Smooth muscle cell (in vitro differentiated cells): Measurements from ENCODE around the gene ERMN. TPM values are rescaled to one million over a fixed set of nuclear protein-coding genes. Genes with fewer than 3 reads are reported as not detected.

Experiments used
- DNase-seq: peaks from one replicate; lab custom pipeline; 2025; ENCODE audit not compliant: unreplicated experiment; lab: John Stamatoyannopoulos, UW
- H2AFZ ChIP-seq: fragments of 200-600 bp; sonication (generic); 2 replicates; pipeline ENCODE4 v1.6.0; 2016; ENCODE audit warnings: antibody characterized with exemption, low read depth, mild to moderate bottlenecking
- H3F3A ChIP-seq: fragments of 200-600 bp; sonication (generic); 2 replicates; pipeline ENCODE4 v1.6.0; 2017; ENCODE audit warnings: antibody characterized with exemption, low read depth
- H3K27ac ChIP-seq: fragments of 200-600 bp; sonication (generic); 2 replicates; pipeline ENCODE4 v1.5.1; 2016; ENCODE audit warnings: low read depth, mild to moderate bottlenecking
- H3K27me3 ChIP-seq: fragments of 200-600 bp; sonication (generic); 2 replicates; pipeline ENCODE4 v1.6.1; 2016; ENCODE audit warnings: low read depth, mild to moderate bottlenecking
- H3K36me3 ChIP-seq: fragments of 200-600 bp; sonication (generic); 2 replicates; pipeline ENCODE4 v1.5.1; 2016; ENCODE audit warnings: low read depth
- H3K4me1 ChIP-seq: fragments of 200-600 bp; sonication (generic); 2 replicates; pipeline ENCODE4 v1.5.1; 2016; ENCODE audit warnings: low read depth
- H3K4me2 ChIP-seq: fragments of 200-600 bp; sonication (generic); 2 replicates; pipeline ENCODE4 v1.6.0; 2016; ENCODE audit warnings: mild to moderate bottlenecking
- H3K4me3 ChIP-seq: fragments of 200-600 bp; sonication (generic); 2 replicates; pipeline ENCODE4 v1.5.1; 2016; ENCODE audit warnings: mild to moderate bottlenecking
- H3K79me2 ChIP-seq: fragments of 200-600 bp; sonication (generic); 2 replicates; pipeline ENCODE4 v1.6.0; 2016; ENCODE audit warnings: low read depth, mild to moderate bottlenecking
- H3K9ac ChIP-seq: fragments of 200-600 bp; sonication (generic); 2 replicates; pipeline ENCODE4 v1.6.0; 2016; ENCODE audit warnings: low read depth
- H3K9me3 ChIP-seq: fragments of 200-600 bp; sonication (generic); replicated peaks from 2 replicates; pipeline ENCODE4 v1.5.1; 2016; ENCODE audit warnings: low read depth
- H4K20me1 ChIP-seq: fragments of 200-600 bp; sonication (generic); 2 replicates; pipeline ENCODE4 v1.6.0; 2016; ENCODE audit warnings: low read depth
- CTCF ChIP-seq: fragments of 200-600 bp; sonication (generic); IDR thresholded peaks from 2 replicates; pipeline ENCODE4 v1.5.1; 2017; ENCODE audit warnings: borderline replicate concordance, mild to moderate bottlenecking, antibody characterized with exemption; ENCODE audit not compliant: insufficient read depth, poor library complexity, severe bottlenecking
- WGBS: methylation state at CpG from one replicate; pipeline ENCODE4 v1.1.7; 2016; ENCODE audit warnings: low lambda C conversion rate; 5-methylcytosine and 5-hydroxymethylcytosine counted together
- polyA plus RNA-seq: library from polyadenylated mRNA; unstranded; fragments of >200 nt; fragmentation: Nextera tagmentation; extraction: Ambion mirVana; gene quantifications from 2 replicates; pipeline ENCODE4 v1.2.1, GENCODE V29; 2016
- total RNA-seq: library from RNA; depleted of rRNA; stranded (reverse); fragments of >200 nt; gene quantifications from 2 replicates; pipeline ENCODE4 v1.2.3, GENCODE V29; 2014

Gene ERMN
- total and polyA plus RNA-seq, 2 experiments from 2014 or later: not detected

GRCh38 chr2:157271590-157272203, 53.9 kb downstream of the ERMN start:
- Histone ChIP-seq H3K27me3 (no peaks in the 10 kb centered on the region), H3K9ac (no peak overlapping the region), H3K9me3 (no peaks in the 10 kb centered on the region), H3K27ac (no peak overlapping the region), H3F3A (no peaks in the 10 kb centered on the region), H3K4me1 (no peaks in the 10 kb centered on the region), H3K79me2 (no peaks in the 10 kb centered on the region), H3K4me2 (no peak overlapping the region), H4K20me1 (no peaks in the 10 kb centered on the region), H3K36me3 (no peaks in the 10 kb centered on the region), H3K4me3 (no peak overlapping the region), H2AFZ (no peak overlapping the region)
- DNase-seq: no peak
- 89% methylated on average over 1 of the region's 1 CpG for WGBS
- no peak for TF ChIP-seq CTCF

- no peak overlapping the region for H3K9ac ChIP-seq
- 90% methylated on average over 2 of the region's 2 CpGs for WGBS
Measured at GRCh38 chr2:157269922-157270321, 55.7 kb downstream of the ERMN start.

GRCh38 chr2:157269060-157269459, 56.6 kb downstream of the ERMN start:
- H3K4me3 ChIP-seq: no peak overlapping the region
- H4K20me1 ChIP-seq: no peaks in the 10 kb centered on the region
- WGBS: 92% methylated on average over 2 of the region's 2 CpGs
- no peaks in the 10 kb centered on the region for H3F3A ChIP-seq
- no peaks in the 10 kb centered on the region for H3K79me2 ChIP-seq
- no peaks in the 10 kb centered on the region for H3K27me3 ChIP-seq
- no peak overlapping the region for H2AFZ ChIP-seq
- H3K9ac ChIP-seq: no peak overlapping the region
- no peaks in the 10 kb centered on the region for H3K36me3 ChIP-seq
- H3K4me1 ChIP-seq: peaks cover 10% of the 10 kb centered on the region
- no peak overlapping the region for H3K27ac ChIP-seq
- TF ChIP-seq CTCF: no peak
- H3K4me2 ChIP-seq: no peak overlapping the region
- H3K9me3 ChIP-seq: no peaks in the 10 kb centered on the region
- DNase-seq: no peak

More at GRCh38 chr2:157269922-157270321, 55.7 kb downstream of the ERMN start:
- Histone ChIP-seq H3K4me3 (no peak overlapping the region), H3K4me2 (no peak overlapping the region), H3K4me1 (peaks cover 3% of the 10 kb centered on the region), H2AFZ (no peak overlapping the region), H3K9me3 (no peaks in the 10 kb centered on the region), H3F3A (no peaks in the 10 kb centered on the region), H3K27ac (no peak overlapping the region), H3K79me2 (no peaks in the 10 kb centered on the region), H4K20me1 (no peaks in the 10 kb centered on the region), H3K27me3 (no peaks in the 10 kb centered on the region), H3K36me3 (no peaks in the 10 kb centered on the region)
- TF ChIP-seq CTCF: no peak
- DNase-seq: no peak

Other genes starting within 250 kb of the ERMN start
- gene GALNT5, start 68.1 kb downstream of the ERMN start, total RNA-seq: 1.8 and 2.5 TPM in 2 replicates
- 1.5 and 2.0 TPM in 2 replicates for gene GALNT5, start 68.1 kb downstream of the ERMN start, polyA plus RNA-seq
- not detected in 2 replicates for gene CYTIP, start 118.3 kb upstream of the ERMN start, total RNA-seq
- not detected in 2 replicates for gene CYTIP, start 118.3 kb upstream of the ERMN start, polyA plus RNA-seq